ENCODE results near the gene FLNA. TPM values are rescaled to one million over a fixed set of nuclear protein-coding genes. Genes with fewer than 3 reads are reported as not detected.

Gene FLNA
- total RNA-seq = 1,640 and 2,434 TPM in 2 replicates

DNA sequence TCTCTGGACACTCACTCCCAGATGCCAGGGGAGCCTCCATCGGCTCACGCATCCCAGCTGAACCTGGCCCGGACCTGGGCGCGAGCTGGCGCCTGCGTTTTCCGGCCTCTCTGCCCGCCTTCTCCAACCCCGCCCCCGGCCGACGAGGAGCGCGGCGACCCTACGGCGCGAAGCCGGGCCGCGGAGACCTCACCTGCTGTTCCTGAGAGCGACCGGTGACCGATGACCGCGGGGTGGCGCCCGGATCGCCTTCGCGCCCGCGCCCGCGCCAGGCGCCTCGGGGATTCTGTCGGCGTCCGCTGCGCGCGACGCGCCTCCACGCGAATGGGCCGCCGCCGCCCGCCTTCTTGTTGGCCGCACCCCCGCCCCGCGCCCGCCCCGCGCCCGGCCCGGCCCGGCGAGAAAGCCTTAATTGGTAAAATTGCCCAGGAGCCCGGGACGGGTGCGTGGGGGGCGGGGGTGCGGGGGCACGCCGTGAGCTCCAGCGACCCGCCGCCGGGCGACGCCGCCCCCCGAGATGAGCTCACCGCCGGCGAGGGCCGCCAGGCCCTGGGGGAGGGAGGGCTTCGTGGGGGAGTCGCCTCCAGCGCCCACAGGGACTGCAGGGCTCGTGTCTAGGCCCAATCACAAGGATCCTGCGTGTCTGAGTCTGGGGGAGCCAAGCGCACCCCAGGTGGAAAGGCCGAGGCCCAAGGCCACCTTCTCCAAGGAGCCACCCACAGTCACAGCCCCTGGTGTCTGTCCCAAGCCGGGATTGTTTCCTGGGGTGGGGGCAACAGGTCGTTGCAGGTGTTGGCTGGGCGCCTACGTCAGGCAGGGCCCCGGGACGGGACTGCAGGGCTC lies at the start of gene FLNA:
FLNA (minus strand) TSS at position 322 of the 843 bp plus-strand sequence. CDS start 3,389 bp downstream, outside the sequence.

GRCh38 chrX:154409222-154409871 lies 34.9 kb upstream of the FLNA start, which contains the start of gene DNASE1L1:
Gene DNASE1L1, minus strand, starts transcription at chrX:154409254. Its CDS starts 3,686 bp downstream, at chrX:154405568.

GRCh38 chrX:154397888-154398667 lies 23.6 kb upstream of the FLNA start, which contains the start of gene RPL10:
Gene RPL10, plus strand, starts transcription at chrX:154398377. Its CDS starts 143 bp downstream, at chrX:154398520.

DNA sequence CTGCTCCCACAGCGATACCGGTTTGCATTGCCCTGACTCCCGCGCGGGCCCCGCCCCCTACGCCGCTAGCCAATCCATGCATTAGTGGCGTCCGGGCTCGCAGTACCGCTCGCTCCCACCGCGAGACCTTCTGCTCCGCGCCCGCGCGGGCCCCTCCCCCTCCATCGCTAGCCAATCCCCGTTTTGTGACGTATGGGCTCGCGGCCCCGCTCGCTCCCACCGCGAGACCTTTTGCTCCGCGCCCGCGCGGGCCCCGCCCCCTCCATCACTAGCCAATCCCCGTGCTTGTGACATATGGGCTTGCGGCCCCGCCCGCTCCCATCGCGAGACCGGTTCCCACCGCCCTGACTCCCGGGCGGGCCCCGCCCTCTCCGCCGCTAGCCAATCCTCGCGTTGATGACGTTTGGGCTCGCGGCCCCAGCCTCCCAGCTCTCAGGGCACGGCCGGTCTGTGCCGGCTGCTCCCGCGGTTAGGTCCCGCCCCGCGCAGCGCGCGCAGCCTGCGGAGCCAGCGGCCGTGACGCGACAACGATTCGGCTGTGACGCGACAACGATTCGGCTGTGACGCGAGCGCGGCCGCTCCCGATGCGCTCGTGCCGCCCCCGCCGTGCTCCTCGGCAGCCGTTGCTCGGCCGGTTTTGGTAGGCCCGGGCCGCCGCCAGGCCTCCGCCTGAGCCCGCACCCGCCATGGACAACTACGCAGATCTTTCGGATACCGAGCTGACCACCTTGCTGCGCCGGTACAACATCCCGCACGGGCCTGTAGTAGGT lies 4.5 kb upstream of the FLNA start, which contains the start of gene EMD:
EMD (plus strand) TSS at position 497 of the 770 bp plus-strand sequence; CDS start at position 687, 190 bp downstream.

Other genes starting within 250 kb of the FLNA start
- gene OPN1LW, start 230.4 kb downstream of the FLNA start, total RNA-seq = not detected in 2 replicates
- 0.25 TPM in 1 of 2 replicates, not detected in the other for gene OPN1MW, start 192.0 kb downstream of the FLNA start, total RNA-seq
- gene OPN1MW2, start 154.9 kb downstream of the FLNA start, total RNA-seq = not detected in 2 replicates
- not detected in 2 replicates for gene OPN1MW3, start 117.1 kb downstream of the FLNA start, total RNA-seq
- gene TEX28, start 79.5 kb downstream of the FLNA start, total RNA-seq = 0.16 TPM in 1 of 2 replicates, not detected in the other
- under 0.01 and 0.31 TPM in 2 replicates for gene TKTL1, start 78.8 kb downstream of the FLNA start, total RNA-seq
- 16.6 and 18.8 TPM in 2 replicates for gene EMD, start 4.7 kb upstream of the FLNA start, total RNA-seq
- gene RPL10, start 23.7 kb upstream of the FLNA start, total RNA-seq = 2,048 and 2,051 TPM in 2 replicates
- gene DNASE1L1, start 34.6 kb upstream of the FLNA start, total RNA-seq = 70.6 and 90.2 TPM in 2 replicates
- gene TAFAZZIN, start 36.9 kb upstream of the FLNA start, total RNA-seq = 20.9 and 23.9 TPM in 2 replicates
- 54.4 and 128 TPM in 2 replicates for gene ATP6AP1, start 54.0 kb upstream of the FLNA start, total RNA-seq
- 36.4 and 99.2 TPM in 2 replicates for gene GDI1, start 62.5 kb upstream of the FLNA start, total RNA-seq
- 64.9 and 118 TPM in 2 replicates for gene FAM50A, start 69.5 kb upstream of the FLNA start, total RNA-seq
- 7.9 and 13.3 TPM in 2 replicates for gene PLXNA3, start 83.6 kb upstream of the FLNA start, total RNA-seq
- gene LAGE3, start 104.6 kb upstream of the FLNA start, total RNA-seq = 11.2 and 11.5 TPM in 2 replicates
- gene UBL4A, start 112.0 kb upstream of the FLNA start, total RNA-seq = 37.1 and 49.5 TPM in 2 replicates
- 9.7 and 22.1 TPM in 2 replicates for gene SLC10A3, start 116.0 kb upstream of the FLNA start, total RNA-seq
- 17.6 and 45.2 TPM in 2 replicates for gene FAM3A, start 141.6 kb upstream of the FLNA start, total RNA-seq
- 38.9 and 52.8 TPM in 2 replicates for gene G6PD, start 172.2 kb upstream of the FLNA start, total RNA-seq
- gene IKBKG, start 173.0 kb upstream of the FLNA start, total RNA-seq = 12.1 and 14.2 TPM in 2 replicates
- gene CTAG1A, start 210.5 kb upstream of the FLNA start, total RNA-seq = not detected in 2 replicates
- not detected in 2 replicates for gene CTAG1B, start 244.6 kb upstream of the FLNA start, total RNA-seq